ENCODE data around the gene MACROD2.
A peak's percentile ranks its signal among the peaks of the same experiment; 100 is the strongest.
"Not testable (repeated sequence)": the region's sequence is repeated elsewhere in the genome, so short reads cannot be mapped to it uniquely, and the experiment has no call there.

MACROD2 gene

DNA sequence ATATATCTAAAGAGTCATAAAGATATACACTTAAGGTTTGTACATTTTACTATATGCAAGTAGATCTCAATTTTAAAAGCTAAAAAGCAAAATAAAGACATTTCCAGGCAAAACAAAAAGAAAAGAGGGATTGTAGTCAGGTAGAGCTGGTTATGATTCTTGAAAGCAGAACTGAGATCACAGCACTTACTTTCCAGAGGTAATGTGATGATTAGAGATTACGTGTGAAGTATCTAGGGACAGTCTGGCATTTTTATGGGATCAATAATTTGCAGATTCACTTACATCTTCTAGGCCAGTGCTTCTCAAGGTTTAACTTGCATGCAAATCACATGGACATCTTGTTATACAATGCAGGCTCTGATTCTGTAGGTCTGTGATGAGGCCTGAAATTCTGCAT lies 1982.4 kb downstream of the MACROD2 start:
- no peak for DNase-seq (ENCODE audit: low spot score)

DNA sequence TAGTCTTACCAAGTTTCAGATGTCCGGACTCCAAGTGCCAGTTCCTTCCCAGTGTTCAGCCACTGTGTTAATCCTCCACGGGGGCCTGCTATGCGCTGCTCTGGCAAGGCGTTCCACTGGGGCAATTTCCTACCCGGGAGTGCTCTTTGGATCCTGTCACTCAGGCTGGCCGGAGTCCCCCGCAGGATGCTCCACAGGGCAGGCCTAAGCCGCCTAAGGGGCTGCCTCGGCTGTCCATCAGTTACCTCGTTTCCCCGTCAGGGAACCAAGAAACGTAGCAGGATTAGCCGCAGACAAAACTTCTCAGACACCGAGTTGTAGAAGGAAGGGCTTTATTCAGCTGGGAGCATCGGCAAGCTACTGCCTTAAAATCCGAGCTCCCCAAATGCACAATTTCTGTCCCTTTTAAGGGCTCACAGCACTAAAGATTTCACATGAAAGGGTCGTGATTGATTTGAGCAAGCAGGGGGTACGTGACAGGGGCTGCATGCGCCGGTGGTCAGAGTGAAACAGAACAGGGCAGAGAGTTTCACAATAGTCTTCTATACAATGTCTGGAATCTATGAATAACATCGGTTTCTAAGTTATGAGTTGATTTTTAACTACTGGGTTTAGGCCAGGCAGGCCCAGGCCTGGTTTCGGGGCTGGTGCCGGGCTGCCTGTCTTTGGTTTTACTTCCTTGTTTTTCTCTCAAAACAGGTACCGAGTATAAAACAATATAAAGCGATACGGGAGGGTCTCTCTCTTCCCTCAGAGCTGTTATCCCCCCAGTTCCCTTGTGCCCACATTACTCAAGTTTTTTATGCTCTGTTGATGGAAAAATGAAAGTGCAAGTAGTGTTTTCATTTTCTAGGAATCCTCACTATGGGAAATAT lies 1990.4 kb downstream of the MACROD2 start:
- peak; percentile 61 for DNase-seq (ENCODE audit: low spot score)

DNA sequence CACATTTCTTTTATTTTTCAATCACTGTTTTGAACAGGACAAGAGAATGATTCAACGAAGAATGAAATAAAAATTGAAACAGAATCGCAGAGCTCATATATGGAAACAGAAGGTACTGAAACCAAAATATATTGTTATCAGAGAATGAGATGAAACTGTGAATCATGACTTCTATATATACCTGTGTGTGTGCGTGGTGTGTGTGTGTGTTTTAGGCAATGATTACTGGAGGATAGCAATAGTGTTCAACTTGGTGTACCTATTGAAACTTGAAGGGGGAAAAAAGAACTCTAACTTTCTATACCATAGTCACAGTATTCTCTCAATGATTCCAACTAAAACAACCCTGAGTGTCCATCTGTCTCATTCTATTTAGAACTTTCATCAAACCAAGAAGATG lies 1991.4 kb downstream of the MACROD2 start:
- peak; percentile 20 for DNase-seq (ENCODE audit: low spot score)

DNA sequence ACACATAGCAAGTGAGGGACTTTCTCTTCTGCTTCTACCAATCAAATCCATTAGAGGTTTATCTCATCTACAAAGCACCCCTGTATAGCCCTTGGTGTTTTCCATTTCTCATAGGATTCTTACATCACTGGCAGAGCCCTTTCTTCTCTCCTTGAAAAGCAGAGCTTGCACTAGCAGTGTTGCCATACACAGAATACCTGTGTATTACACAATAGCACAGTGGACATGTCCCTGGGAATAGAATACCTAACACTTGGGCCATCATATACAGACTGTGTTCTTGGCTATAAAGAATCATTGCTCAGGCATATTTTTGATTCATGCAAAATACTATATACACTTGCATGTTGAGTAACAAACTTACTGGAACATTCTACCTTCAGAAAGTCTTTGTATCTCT lies 1996.0 kb downstream of the MACROD2 start:
- DNase-seq (ENCODE audit: low spot score): no peak

DNA sequence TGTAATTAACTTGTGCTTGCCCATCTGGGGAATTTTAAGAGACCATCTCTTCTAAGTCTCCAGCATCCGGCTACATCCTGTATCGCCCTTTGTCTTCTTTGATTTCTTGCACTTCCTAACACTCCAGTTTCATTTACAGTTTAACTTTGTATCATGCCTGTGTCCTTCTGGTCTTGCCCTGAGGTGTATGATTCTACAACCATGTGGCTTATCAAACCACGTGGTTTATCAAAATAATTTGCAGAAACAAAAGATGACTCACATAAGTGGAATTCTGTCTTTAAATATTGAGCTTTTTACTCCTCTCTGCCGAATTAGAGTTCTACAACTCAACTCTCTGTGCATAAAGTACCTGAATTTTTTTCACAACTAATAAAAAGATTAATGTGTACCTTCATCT lies 1997.2 kb downstream of the MACROD2 start:
- DNase-seq (ENCODE audit: low spot score): peak; percentile 60

DNA sequence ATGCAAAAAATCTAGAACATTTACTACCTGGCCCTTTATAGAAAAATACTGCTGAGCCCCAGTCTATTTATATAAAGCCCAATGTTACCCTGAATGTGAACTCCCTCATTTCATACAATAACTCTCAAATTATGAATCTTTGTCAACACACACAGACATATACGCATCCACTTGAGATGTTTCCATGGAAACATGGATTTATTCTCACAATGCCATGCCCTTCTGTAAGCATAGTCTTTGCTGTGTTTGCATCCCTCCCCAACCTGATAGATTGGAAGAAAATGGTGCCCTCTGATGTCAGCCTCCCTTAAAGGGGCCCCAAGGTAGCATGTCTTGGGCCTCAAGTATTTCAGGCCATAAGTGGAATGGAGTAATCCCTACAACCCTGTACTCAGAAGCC lies 2004.8 kb downstream of the MACROD2 start:
- no peak for DNase-seq (ENCODE audit: low spot score)

DNA sequence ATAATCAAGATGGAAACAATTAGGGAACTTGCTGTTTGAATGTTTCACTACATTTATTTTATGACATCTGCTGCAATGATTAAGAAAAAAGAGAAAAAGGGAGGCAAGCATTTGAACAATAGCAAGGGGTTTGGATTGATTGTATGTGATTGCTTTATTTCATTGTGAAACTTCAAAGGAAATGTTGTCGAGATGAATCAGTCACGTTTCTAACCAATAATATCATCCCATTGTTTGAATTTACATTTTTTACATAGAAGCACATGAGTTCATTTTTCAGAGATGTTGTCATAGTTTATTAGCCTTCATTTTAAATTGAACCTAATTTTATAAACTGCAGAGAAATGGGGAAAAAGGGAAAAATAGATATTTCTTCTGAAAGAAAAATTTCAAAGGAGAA lies 2006.0 kb downstream of the MACROD2 start:
- DNase-seq (ENCODE audit: low spot score): no peak

DNA sequence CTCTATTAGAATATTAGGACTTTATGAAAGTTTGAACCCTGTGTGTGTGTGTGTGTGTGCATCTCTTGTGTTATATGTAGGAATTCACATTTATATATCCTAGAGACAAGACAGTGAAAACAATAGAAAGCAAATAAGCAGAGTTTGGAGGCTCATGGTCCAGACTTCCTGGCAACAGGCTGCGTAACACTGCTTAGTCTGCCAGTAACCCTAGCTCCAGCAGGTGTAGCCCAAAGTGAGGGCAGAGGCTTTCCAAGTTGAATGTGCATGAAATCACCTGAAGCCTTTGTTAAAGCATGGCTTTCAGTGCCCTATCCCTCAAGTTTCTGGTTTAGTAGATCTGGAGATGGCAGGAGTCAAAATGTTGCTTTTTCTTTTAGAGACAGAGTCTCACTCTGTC lies 2008.0 kb downstream of the MACROD2 start:
- DNase-seq (ENCODE audit: low spot score): no peak

DNA sequence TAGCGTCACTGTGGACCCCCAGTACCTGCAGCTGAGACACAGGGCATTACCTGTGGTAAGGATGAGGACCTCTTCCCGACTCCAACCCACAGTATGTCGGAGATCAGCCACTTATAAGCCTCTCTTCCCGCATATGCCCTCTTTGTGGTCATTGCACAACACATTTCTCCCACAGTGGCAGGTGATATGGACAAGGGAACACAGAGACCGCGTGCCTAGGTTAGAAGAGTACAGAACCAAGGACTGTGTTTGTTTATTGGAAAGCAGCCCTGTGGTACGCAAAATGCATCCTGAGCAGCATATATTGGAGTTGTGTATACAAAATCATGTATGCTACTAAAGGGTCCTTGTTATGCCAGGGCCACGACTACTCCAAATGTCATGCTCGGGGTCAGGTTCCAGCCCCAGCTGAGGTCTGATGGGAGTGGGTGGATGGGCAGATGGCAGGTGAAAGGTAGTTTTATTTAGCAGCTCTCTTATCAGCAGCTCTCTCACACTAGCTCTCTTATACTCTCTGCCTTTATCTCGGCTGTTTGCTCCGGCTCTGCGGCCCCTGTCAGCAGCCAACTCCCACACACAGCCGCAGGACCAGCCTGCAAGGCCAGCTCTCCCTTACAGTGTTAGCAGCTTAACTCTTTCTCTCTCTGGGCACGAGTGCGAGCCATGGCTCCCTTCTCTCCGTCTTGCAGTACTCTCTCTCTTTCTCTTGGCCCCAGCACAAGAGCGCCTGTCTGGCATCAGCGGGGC lies 2009.0 kb downstream of the MACROD2 start:
- DNase-seq (ENCODE audit: low spot score): no peak

DNA sequence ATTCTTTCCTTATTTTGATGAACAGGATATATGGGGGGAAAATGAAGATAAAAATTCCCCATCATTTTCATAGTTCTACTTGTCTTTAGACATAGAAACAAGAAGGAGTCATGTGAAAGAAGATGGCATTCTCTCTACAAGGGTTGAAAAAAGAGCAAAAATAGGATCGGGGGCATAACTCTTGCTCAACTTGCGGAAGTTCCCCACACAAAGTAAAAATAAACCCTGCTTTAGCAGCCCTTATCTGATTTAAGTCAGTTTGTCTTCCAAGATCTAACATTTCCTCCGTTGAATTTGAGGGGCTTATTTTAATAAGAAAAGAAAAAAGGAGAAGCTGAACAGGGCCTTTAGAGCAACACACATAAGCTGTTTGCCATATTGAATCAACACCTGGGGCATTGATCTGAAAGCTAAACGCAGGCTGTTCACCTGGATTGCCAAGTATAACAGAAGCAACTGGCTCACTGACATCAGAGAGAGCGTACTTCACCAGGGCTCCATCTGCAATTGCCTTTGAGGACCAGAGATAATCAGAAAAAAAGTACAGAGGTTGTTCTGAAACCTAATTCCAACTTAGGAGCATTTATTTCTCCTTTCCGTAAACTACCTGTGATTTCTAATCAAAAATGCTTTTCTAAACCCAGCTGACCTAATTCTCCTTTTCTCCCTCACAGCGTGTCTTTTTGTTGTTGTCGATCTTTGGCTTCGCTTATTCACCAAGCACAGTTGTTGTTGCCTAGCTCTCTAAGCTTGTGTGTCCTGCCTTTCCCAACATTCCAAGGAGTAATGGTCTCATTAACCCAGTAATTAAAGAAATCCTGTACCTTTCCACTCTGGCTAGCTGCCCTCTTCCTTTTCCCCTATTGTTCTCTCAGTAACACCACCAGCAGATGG lies 2010.0 kb downstream of the MACROD2 start:
- no peak for DNase-seq (ENCODE audit: low spot score)

DNA sequence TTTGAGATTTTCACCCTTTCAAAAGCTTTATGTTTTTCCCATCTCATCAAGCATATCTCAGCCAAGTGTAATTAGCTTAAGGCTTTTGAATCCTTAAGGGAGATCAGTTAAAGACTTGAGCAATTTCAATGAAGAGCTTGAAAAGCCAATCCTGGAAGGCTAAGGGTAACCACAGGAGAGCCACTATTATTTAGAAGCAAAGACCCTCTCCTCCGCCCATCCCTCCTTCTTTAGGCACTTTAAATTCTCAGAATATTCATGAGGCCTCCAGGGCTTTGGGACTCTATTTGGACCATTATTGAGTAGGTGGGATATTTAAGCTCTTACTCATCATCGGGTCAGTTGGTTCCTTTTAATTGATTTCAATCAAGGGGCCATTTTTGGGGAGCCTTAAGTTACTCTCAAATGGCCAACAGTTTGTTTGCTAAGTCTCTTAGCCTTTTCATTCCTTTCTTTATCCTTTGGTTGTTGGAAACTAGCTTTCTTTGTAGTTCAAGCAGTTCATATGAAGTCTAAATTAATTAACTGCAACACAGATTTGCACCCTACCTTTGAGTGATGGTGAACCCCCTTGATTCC lies 2010.7 kb downstream of the MACROD2 start:
- no peak for DNase-seq (ENCODE audit: low spot score)

DNA sequence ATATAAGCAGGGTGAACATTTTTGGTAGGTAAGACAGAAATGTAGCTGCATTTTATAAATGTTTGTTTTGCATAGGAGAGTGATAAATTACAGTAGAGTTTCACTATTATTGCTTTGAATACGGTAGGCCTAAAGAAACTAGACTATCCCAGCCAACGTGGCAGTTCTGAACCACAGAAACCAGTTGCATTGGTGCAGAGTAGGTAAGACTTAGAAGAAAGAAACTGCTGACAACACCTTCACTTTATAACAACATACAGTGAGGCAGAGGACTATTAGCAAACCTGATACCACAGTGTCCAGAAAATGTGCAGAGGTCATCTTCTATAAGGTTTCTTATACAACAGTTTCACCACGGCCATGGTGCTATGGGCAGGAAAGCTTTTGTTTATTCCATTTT lies 2011.8 kb downstream of the MACROD2 start:
- DNase-seq (ENCODE audit: low spot score): no peak

DNA sequence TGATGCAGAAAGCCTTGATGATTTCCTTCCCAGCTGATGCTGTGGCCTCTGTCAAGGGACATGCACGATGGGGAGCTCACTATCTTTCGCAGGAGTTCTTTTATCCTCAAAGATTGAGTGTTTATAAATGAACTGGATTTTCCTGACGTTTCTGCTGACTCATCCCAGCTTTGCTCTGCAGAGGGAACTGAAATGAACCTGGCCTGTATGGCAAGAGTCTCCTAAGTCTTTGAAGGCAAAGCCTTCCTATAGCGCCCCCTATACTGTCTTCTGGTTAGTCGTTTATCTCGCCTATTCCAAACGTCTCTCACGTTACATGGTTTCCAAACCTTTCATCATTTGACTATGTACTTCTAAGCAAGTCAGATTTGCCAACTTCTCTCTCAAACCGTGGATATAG lies 2012.6 kb downstream of the MACROD2 start:
- no peak for DNase-seq (ENCODE audit: low spot score)

DNA sequence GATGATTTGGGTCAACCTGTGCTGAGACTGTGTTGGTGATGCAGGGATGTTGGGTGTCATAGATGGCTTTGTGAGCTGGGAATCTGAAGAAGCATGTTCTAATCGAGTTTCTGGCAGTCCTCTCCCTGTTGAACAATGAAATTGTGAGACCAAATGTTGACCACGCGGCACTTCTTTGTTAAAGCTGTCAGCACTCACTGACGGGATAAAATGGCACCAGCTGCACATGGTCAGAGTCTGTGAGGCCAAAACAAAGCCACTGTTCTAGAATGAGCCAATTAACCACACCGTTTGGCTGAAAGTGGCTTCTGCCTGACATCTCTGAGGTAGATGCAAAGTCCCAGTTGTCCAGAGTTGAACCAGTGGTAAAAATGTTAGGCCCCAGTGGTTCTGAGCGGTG lies 2015.7 kb downstream of the MACROD2 start:
- DNase-seq (ENCODE audit: low spot score): no peak

DNA sequence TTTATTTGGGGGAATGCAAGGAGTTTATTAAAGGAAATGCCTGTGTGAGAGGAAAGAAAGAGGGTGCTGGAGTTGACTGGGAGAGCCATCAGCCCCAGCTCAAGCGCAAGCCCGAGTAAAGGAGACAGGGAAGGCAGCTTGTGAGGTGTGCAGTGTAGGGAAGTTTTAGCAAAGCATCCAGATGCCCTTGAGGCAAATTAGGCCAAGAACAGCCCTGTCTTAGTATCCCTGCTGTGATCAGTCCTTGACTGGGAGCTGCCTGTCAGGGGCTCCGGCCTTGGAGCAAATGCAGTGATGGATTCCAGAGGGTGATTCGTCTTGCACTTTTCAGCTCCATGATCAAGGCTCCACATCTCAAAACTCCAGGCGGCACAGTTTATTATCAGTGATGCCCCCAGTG lies 2016.2 kb downstream of the MACROD2 start:
- no peak for DNase-seq (ENCODE audit: low spot score)

DNA sequence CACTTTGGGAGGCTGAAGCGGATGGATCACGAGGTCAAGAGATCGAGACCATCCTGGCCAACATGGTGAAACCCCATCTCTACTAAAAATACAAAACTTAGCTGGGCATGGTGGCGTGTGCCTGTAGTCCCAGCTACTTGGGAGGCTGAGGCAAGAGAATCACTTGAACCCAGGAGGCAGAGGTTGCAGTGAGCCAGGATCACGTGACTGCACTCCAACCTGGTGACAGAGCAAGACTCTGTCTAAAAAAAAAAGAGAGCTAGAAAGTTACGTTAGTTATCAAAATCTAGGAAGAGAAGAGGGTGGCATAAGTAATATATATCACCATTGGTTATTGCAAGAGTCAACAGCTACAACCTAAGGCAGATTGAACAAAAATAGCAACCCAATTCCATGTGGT lies 2017.6 kb downstream of the MACROD2 start:
- not testable (repeated sequence) for DNase-seq (ENCODE audit: low spot score)

DNA sequence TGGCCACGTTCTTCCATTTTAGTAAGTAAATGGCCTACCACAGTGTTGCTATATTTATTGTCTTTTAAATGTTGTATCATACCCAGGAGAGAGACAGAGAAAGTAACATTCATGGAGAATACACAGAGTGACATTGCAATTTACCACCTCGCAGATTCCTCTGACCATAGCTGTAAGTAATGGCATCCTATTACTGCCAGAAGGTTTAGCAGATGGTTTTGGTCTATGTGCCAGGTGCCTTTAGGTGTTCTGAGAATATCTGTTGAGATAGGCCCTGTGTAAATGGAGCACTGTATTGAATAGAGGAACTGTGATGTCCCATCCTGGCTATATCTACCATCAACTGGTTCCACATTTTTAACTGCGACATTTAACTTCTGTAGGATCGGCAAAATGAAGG lies 2018.3 kb downstream of the MACROD2 start:
- no peak for DNase-seq (ENCODE audit: low spot score)

DNA sequence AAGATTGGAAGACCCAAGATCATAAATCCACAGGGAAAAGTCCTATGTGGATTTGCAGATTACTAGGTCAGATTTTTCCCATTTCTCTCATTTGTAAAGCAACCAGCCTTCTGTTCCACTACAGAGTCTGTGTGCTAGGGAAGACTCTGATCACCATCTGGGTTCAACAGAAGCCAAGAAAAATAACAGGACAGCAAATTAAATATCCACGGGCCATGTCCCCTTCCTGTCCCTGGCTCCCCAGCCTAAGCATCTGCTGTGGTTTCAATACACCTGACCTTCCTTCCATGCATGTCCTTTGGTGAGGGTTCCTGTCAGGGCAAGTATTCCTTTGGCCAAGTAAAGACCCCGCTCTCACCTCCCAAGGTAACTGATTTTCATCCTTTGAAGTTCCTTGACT lies 2019.1 kb downstream of the MACROD2 start:
- no peak for DNase-seq (ENCODE audit: low spot score)

DNA sequence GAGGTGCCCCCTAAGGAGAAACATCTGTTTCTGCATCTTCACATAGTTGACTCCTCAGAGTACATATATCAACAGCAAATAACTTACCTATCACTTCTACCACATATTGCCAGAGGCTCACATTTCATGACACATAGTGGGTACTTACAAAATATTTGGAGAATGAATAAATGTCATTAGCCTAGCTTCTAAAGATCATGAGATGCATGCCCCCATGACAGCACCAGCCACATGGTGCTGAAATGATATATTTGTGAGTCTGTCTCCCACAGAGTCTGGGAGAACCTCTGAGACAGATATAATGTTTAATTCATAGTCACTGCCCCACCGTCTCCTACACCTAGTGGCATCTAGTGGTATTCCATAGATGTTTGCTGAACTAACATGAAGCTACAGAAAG lies 2022.3 kb downstream of the MACROD2 start:
- peak; percentile 72 for DNase-seq (ENCODE audit: low spot score)

DNA sequence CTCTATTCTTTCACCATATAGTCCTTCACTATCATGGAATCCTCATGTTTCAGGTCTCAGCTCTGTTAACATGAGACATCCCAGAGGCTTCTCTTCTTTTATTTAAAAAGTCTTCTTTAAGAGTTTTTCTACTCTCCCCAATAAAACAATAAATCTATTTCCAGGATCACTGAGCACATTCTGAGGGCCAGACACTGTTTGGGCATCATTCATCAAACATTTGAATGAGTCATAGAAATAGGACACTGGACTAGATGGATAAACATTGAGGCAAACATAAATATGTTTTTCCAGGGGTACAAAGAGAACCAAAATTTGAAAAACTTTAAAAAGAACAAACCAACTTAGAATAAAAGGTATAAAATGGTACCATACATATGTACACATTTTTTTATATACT lies 2023.6 kb downstream of the MACROD2 start:
- DNase-seq (ENCODE audit: low spot score): peak; percentile 46

DNA sequence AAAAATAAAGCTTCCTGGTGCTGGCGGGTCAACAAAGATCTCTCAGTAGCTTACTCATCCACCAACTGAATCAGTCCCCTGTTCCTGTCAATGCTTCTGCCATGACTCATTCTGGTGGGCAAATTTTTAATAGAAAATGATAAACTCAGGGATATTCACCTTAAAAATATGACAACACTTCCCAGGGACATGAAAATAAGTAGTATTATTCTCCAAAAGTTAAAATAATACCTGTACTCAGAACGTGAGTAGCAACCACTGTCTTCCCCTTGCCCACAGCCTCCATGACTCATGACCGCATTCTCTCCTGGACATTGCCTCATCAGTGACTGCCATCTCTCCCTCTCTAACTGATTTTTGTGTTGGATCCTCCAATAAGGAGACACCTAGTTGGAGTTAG lies 2025.7 kb downstream of the MACROD2 start:
- peak; percentile 98 for DNase-seq (ENCODE audit: low spot score)

DNA sequence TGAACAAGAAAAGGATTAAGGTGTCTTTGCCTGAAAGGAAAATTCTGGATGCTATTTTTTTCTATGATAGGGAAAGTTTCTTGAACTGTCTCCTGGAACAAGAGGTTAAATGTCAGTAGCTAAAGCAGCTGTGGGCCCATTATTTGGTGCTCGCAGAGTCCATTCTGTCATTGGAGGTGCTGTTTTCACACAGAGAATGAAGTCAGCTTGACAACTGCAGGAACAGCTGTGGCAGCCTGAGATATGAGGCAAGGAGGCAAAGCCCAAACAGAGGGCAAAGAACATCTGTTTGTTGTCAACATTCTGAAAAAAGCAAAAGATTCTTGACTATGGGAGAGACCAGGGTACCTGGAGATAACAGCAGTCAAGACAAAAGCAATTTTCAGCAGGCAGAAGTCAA lies 2029.8 kb downstream of the MACROD2 start:
- no peak for DNase-seq (ENCODE audit: low spot score)

All from kidney tubule cell (primary cell).